ENCODE data around the gene SPAG9. TPM values are rescaled to one million over a fixed set of nuclear protein-coding genes. Genes with fewer than 3 reads are reported as not detected.
"Not testable (repeated sequence)": the region's sequence is repeated elsewhere in the genome, so short reads cannot be mapped to it uniquely, and the experiment has no call there.

SPAG9 gene
- total and polyA plus RNA-seq, 8 donors, result 105 to 147 (median 116) TPM

GRCh38 chr17:51124640-51125503, 4.2 kb upstream of the SPAG9 start:
- intact Hi-C loops (cut with DNase I), result no loop called here
- Histone ChIP-seq H3K4me1 (peaks cover 5 to 36% of the 10 kb centered on the region in 2 donors), H3K4me3 (no peak overlapping the region), H3K27ac (no peak overlapping the region), H3K36me3 (no peaks in the 10 kb centered on the region), H3K27me3 (no peaks in the 10 kb centered on the region), H3K9me3 (no peaks in the 10 kb centered on the region)
- no peak for TF ChIP-seq CTCF (IDR thresholded peaks at IDR 0.05)
- DNase-seq, result no peak
- no peak for ATAC-seq

- intact Hi-C loops (cut with DNase I); H3K36me3 ChIP-seq; ATAC-seq; H3K9me3 ChIP-seq; DNase-seq; H3K27me3 ChIP-seq: not testable (repeated sequence)
- Histone ChIP-seq H3K4me3 (peak overlapping the region in 1 of 2 donors; percentile 93), H3K4me1 (peaks cover 15 to 48% of the 10 kb centered on the region in 2 donors), H3K27ac (peak overlapping the region; percentile 93 to 99)
These were observed 1.9 kb upstream of the SPAG9 start for GRCh38 chr17:51122473-51123115.

- H3K27me3 ChIP-seq, result no peaks in the 10 kb centered on the region
- peak overlapping the region; percentile 27 to 93 for H3K4me3 ChIP-seq
- ATAC-seq, result peak; percentile 73
- intact Hi-C loops (cut with DNase I), result no loop called here
- no peaks in the 10 kb centered on the region for H3K9me3 ChIP-seq
- no peaks in the 10 kb centered on the region for H3K36me3 ChIP-seq
- DNase-seq, result peak; percentile 67 to 96 (median 92)
- no peak for TF ChIP-seq CTCF (IDR thresholded peaks at IDR 0.05)
- H3K4me1 ChIP-seq, result peaks cover 15 to 55% of the 10 kb centered on the region in 2 donors
- peak overlapping the region; percentile 93 to 99 for H3K27ac ChIP-seq
These were observed 1.2 kb upstream of the SPAG9 start for GRCh38 chr17:51121620-51122472.

- no peaks in the 10 kb centered on the region for H3K27me3 ChIP-seq
- peak; percentile 5 for ATAC-seq
- H3K9me3 ChIP-seq, result no peaks in the 10 kb centered on the region
- H3K27ac ChIP-seq, result peak overlapping the region; percentile 93 to 99
- H3K36me3 ChIP-seq, result no peaks in the 10 kb centered on the region
- H3K4me1 ChIP-seq, result peaks cover 15 to 60% of the 10 kb centered on the region in 2 donors
- TF ChIP-seq CTCF (IDR thresholded peaks at IDR 0.05), result no peak
- intact Hi-C loops (cut with DNase I), result no loop called here
- peak overlapping the region; percentile 59 to 93 for H3K4me3 ChIP-seq
- DNase-seq, result peak in 1 of 4 donors; percentile 52
These were observed 320 bp downstream of the SPAG9 start for GRCh38 chr17:51120357-51120738.
